K562 (cell line): ENCODE measurements around the gene ZSCAN26. TPM values are rescaled to one million over a fixed set of nuclear protein-coding genes. Genes with fewer than 3 reads are reported as not detected.

Experiments
- ATAC-seq: fragments of 200-7000 bp; cut with Tn5 transposase; 3 replicates; pipeline ENCODE4 v1.9.1; 2020; ENCODE audit warnings: moderate library complexity
- BruUV-seq: library from RNA; stranded (reverse); fragments of 400-500 nt; replicated peaks from 2 replicates; lab custom pipeline; 2021; lab: Mats Ljungman, UMichigan
- CTCF ChIA-PET: fragments of 300-600 bp; formaldehyde crosslinking; extraction: SDS; loops from one replicate; lab custom pipeline; 2021; ENCODE audit warnings: low intra/inter-chr PET ratio; lab: Yijun Ruan, JAX
- POLR2A ChIA-PET: fragments of 300-600, 350-650 bp; sonication (Branson Sonifier 250); formaldehyde crosslinking; extraction: SDS; loops from one replicate; lab custom pipeline; 2021; ENCODE audit warnings: antibody characterized with exemption, inconsistent platforms; lab: Yijun Ruan, JAX
- DNase-seq, 4 experiments: peaks; one replicate each; pipeline versions ENCODE4 v3.0.0 to v3.0.0-alpha.2; 2011 to 2018; ENCODE audit warnings: low spot score in 3 of 4, mixed read lengths in 3 of 4; ENCODE audit errors: extremely low read depth in 1 of 4
- FAIRE-seq: peaks from 2 replicates; lab custom pipeline; 2011; peaks lifted over from hg19 to GRCh38; lab: Jason Lieb, UNC
- H2AFZ ChIP-seq: 2 replicates; pipeline ENCODE4 v1.6.0; 2011; ENCODE audit warnings: low read depth, low read length, control low read depth, inconsistent platforms
- H3K27ac ChIP-seq: fragments of 200-600 bp; 3 replicates; pipeline ENCODE4 v1.8.0; 2011; ENCODE audit warnings: low read depth, mild to moderate bottlenecking, control low read depth, inconsistent platforms, low read length, moderate library complexity, mixed read lengths; ENCODE audit errors: extremely low read depth
- H3K27me3 ChIP-seq, 2 experiments: fragments of 300-600 bp in 1 of 2; 2 replicates in 1 of 2; 3 replicates in 1 of 2; pipeline versions ENCODE4 v1.6.0 to v1.8.0; 2011; ENCODE audit warnings: inconsistent platforms in 2 of 2, low read length in 2 of 2, mild to moderate bottlenecking in 1 of 2, mixed read lengths in 1 of 2, moderate library complexity in 1 of 2; ENCODE audit not compliant: control insufficient read depth in 2 of 2, insufficient read depth in 2 of 2
- H3K36me3 ChIP-seq: fragments of 300-600 bp; 3 replicates; pipeline ENCODE4 v1.8.0; 2011; ENCODE audit warnings: mild to moderate bottlenecking, low read length, inconsistent platforms; ENCODE audit not compliant: control insufficient read depth, insufficient read depth
- H3K4me1 ChIP-seq, 2 experiments: fragments of 200-600 bp in 1 of 2; replicated peaks in 1 of 2; 2 replicates in 1 of 2; 3 replicates in 1 of 2; pipeline versions ENCODE4 v1.5.1 to v1.8.0; 2011; ENCODE audit warnings: inconsistent platforms in 2 of 2, low read length in 2 of 2, mild to moderate bottlenecking in 1 of 2, mixed read lengths in 1 of 2, moderate library complexity in 1 of 2; ENCODE audit not compliant: control insufficient read depth in 2 of 2, insufficient read depth in 2 of 2
- H3K4me2 ChIP-seq: 2 replicates; pipeline ENCODE4 v1.6.1; 2011; ENCODE audit warnings: low read length, control low read depth, inconsistent platforms, mixed read lengths; ENCODE audit not compliant: insufficient read depth
- H3K4me3 ChIP-seq: fragments of 200-600 bp; sonication (generic), shearing (Covaris generic); 2 replicates; pipeline ENCODE4 v1.5.1; 2016; ENCODE audit warnings: control low read depth, inconsistent platforms
- H3K79me2 ChIP-seq: fragments of 200-600 bp; 3 replicates; pipeline ENCODE4 v1.8.0; 2011; ENCODE audit warnings: low read length, inconsistent platforms; ENCODE audit not compliant: control insufficient read depth, insufficient read depth
- H3K9ac ChIP-seq, 2 experiments: 2 replicates each; pipeline versions ENCODE4 v1.6.0 to v1.6.1; 2011; ENCODE audit warnings: low read depth in 2 of 2, low read length in 2 of 2, control low read depth in 1 of 2, inconsistent platforms in 1 of 2, mild to moderate bottlenecking in 1 of 2, mixed read lengths in 1 of 2; ENCODE audit not compliant: insufficient read depth in 1 of 2
- H3K9me1 ChIP-seq: one replicate; pipeline ENCODE4 v1.6.0; 2011; ENCODE audit warnings: inconsistent platforms, mild to moderate bottlenecking, low read length, moderate library complexity; ENCODE audit not compliant: control insufficient read depth, insufficient read depth
- H3K9me3 ChIP-seq: replicated peaks from 2 replicates; pipeline ENCODE4 v1.5.1; 2011; ENCODE audit warnings: low read depth, low read length, inconsistent platforms; ENCODE audit not compliant: control insufficient read depth, insufficient read depth
- H4K20me1 ChIP-seq: replicated peaks from 2 replicates; pipeline ENCODE4 v1.6.1; 2011; ENCODE audit warnings: low read length, inconsistent platforms, mixed read lengths; ENCODE audit not compliant: control insufficient read depth, insufficient read depth
- CHD1 ChIP-seq: fragments of 200-600 bp; sonication (generic); IDR thresholded peaks from one replicate; pipeline ENCODE4 v1.6.1; 2012; ENCODE audit warnings: mild to moderate bottlenecking, moderate library complexity, low read length, inconsistent platforms
- CHD2 ChIP-seq: IDR thresholded peaks from 2 replicates; pipeline ENCODE4 v1.6.1; 2011; ENCODE audit warnings: low read depth, low read length
- HMGN3 ChIP-seq: IDR thresholded peaks from 2 replicates; pipeline ENCODE4 v1.6.1; 2011; ENCODE audit warnings: borderline replicate concordance, low read depth, mild to moderate bottlenecking, mixed read lengths, low read length; ENCODE audit not compliant: insufficient read length; ENCODE audit errors: extremely low read depth
- IRF2 ChIP-seq: sonication (generic); formaldehyde crosslinking; IDR thresholded peaks from 2 replicates; pipeline ENCODE4 v1.8.1; 2022; ENCODE audit warnings: mild to moderate bottlenecking, missing genetic modification reagents
- KLF6 ChIP-seq: fragments of 250-450 bp; sonication (Bioruptor Pico); IDR thresholded peaks from 2 replicates; pipeline ENCODE4 v1.4.0; 2020; ENCODE audit warnings: mild to moderate bottlenecking, moderate library complexity, borderline replicate concordance
- NFATC3 ChIP-seq: fragments of 450-650 bp; IDR thresholded peaks from 2 replicates; pipeline ENCODE4 v1.6.1; 2017; ENCODE audit warnings: mild to moderate bottlenecking
- NONO ChIP-seq, 2 experiments: fragments of 200-400 bp in 1 of 2; fragments of 450-650 bp in 1 of 2; formaldehyde crosslinking in 1 of 2; IDR thresholded peaks; 2 replicates each; pipeline ENCODE4 v1.6.1; 2017; ENCODE audit warnings: low read depth in 2 of 2, mild to moderate bottlenecking in 2 of 2, moderate library complexity in 2 of 2, low read length in 1 of 2
- NR1H2 ChIP-seq: sonication (generic); formaldehyde crosslinking; IDR thresholded peaks from 2 replicates; pipeline ENCODE4 v1.4.0; 2020; ENCODE audit warnings: mild to moderate bottlenecking, missing genetic modification reagents
- POLR2G ChIP-seq: fragments of 200-400 bp; formaldehyde crosslinking; IDR thresholded peaks from 2 replicates; pipeline ENCODE4 v1.6.1; 2017; ENCODE audit warnings: low read depth, mild to moderate bottlenecking, antibody characterized with exemption, low read length, moderate library complexity
- RNF219 ChIP-seq: fragments of 250-450 bp; sonication (Bioruptor Pico); IDR thresholded peaks from 2 replicates; pipeline ENCODE4 v1.5.0; 2022; ENCODE audit warnings: mild to moderate bottlenecking
- SIN3A ChIP-seq, 2 experiments: fragments of 150-350 bp in 1 of 2; IDR thresholded peaks; 2 replicates each; pipeline ENCODE4 v1.6.1; 2011 to 2016; ENCODE audit warnings: borderline replicate concordance in 2 of 2, low read depth in 2 of 2, low read length in 2 of 2, mild to moderate bottlenecking in 2 of 2, moderate library complexity in 2 of 2; ENCODE audit not compliant: control insufficient read depth in 1 of 2
- SPI1 ChIP-seq: IDR thresholded peaks from 2 replicates; pipeline ENCODE4 v1.6.1; 2011; ENCODE audit warnings: low read depth, low read length, control low read depth, borderline replicate concordance
- STAT5B ChIP-seq: fragments of 250-450 bp; sonication (Bioruptor Pico); IDR thresholded peaks from 2 replicates; pipeline ENCODE4 v1.8.0; 2021; ENCODE audit warnings: mild to moderate bottlenecking, inconsistent platforms
- STAT6 ChIP-seq: sonication (generic); formaldehyde crosslinking; IDR thresholded peaks from 2 replicates; pipeline ENCODE4 v1.8.1; 2023; ENCODE audit warnings: mild to moderate bottlenecking, missing genetic modification reagents
- U2AF2 ChIP-seq: fragments of 200-400 bp; formaldehyde crosslinking; optimal IDR thresholded peaks from 2 replicates; pipeline ENCODE3; 2017; ENCODE audit warnings: low read depth, mild to moderate bottlenecking, low read length
- ZBED1 ChIP-seq: IDR thresholded peaks from 2 replicates; pipeline ENCODE4 v1.6.1; 2014
- ZFP1 ChIP-seq: fragments of 450-650 bp; formaldehyde crosslinking; IDR thresholded peaks from 2 replicates; pipeline ENCODE4 v1.4.0; 2020; ENCODE audit warnings: mild to moderate bottlenecking, mixed read lengths
- ZNF644 ChIP-seq: fragments of 200-800 bp; sonication (Bioruptor generic); IDR thresholded peaks from 2 replicates; pipeline ENCODE4 v1.6.1; 2016; ENCODE audit warnings: low read depth, missing genetic modification characterization, missing compliant biosample characterization
- ZNF695 ChIP-seq: fragments of 450-650 bp; formaldehyde crosslinking; IDR thresholded peaks from 2 replicates; pipeline ENCODE4 v1.4.0; 2020; ENCODE audit warnings: mild to moderate bottlenecking, moderate library complexity
- ZNF77 ChIP-seq: fragments of 250-450 bp; sonication (Bioruptor Pico); IDR thresholded peaks from 2 replicates; pipeline ENCODE4 v1.5.0; 2020
- WGBS: fragments of 100-300 bp; shearing (Covaris generic); methylation state at CpG from one replicate; pipeline ENCODE4 v1.1.6; 2016; ENCODE audit warnings: low coverage, mixed read lengths; ENCODE audit not compliant: insufficient coverage; ENCODE audit errors: missing lambda C conversion rate; 5-methylcytosine and 5-hydroxymethylcytosine counted together
- in situ Hi-C: fragments of 300-500 bp; cut with MboI; formaldehyde crosslinking; loops from 4 replicates; pipeline ENCODE4 v1.15.0; 2018; ENCODE audit warnings: inconsistent platforms, mixed read lengths
- intact Hi-C: fragments of 100-400 bp; cut with micrococcal nuclease; formaldehyde crosslinking; loops from 2 replicates; pipeline ENCODE4 v1.14.2; 2022
- polyA plus RNA-seq, 8 experiments: library from polyadenylated mRNA; depleted of rRNA in 4 of 8; stranded (reverse) in 5 of 8; unstranded in 3 of 8; fragments of >200 nt; fragmentation: Nextera tagmentation in 2 of 8; fragmentation: Illumina TruSeq in 1 of 8; extraction: Ambion mirVana in 2 of 8; extraction: Trizol in 1 of 8; gene quantifications; 2 replicates each; pipeline versions ENCODE4 v1.2.1 to v1.2.3, GENCODE V29; 2011 to 2014; ENCODE audit warnings: inconsistent platforms in 1 of 8, missing spikeins in 1 of 8
- total RNA-seq, 7 experiments: library from RNA; depleted of rRNA in 6 of 7; stranded (reverse); fragments of >200 nt in 6 of 7; fragmentation: Illumina TruSeq in 2 of 7; extraction: Trizol in 2 of 7; gene quantifications; 2 replicates each; pipeline versions ENCODE4 v1.2.1 to v1.2.3, GENCODE V29; 2011 to 2021; ENCODE audit warnings: low replicate concordance in 1 of 7

The ZSCAN26 gene
- total and polyA plus RNA-seq, 9 of the 15 experiments (the other 6 are each of a cell fraction or from before 2014, with no cell fraction given): 5.9 to 14.2 (median 10.5) TPM

DNA sequence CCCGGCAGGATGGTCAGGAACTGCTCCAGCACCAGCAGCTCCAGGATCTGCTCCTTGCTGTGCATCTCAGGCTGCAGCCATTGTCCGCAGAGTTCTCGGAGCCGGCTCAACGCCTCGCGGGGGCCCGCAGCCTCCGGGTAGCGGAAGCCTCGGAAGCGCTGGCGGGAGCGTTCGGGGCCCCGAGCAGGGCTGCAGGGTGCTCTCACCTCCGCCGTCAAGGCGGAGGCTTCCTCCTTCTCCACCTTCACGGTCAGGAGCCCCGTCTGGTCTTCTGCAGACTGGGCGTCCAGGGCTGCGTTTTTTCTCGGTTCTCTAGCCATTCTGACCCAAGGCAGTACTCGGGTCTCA, 15.3 kb upstream of the ZSCAN26 start:
- in situ Hi-C loops: no loop called here
- Histone ChIP-seq H3K36me3 (peaks cover 19% of the 10 kb centered on the region; the same call in 2 of the 3 replicates), H3K9me3 (0 out of 2 replicates have a peak, but pooled peaks cover 2% of the 10 kb centered on the region), H3K4me2 (peak overlapping the region; percentile 99), H3K4me1 (peaks cover 10 to 24% of the 10 kb centered on the region in 2 experiments), H2AFZ (peak overlapping the region; percentile 97), H3K79me2 (peaks cover 19% of the 10 kb centered on the region), H3K9ac (peak overlapping the region; percentile 77 to 96), H3K4me3 (peak overlapping the region; percentile 73), H3K27ac (peak overlapping the region; percentile 49), H4K20me1 (no peaks in the 10 kb centered on the region), H3K27me3 (no peaks in the 10 kb centered on the region), H3K9me1 (no peaks in the 10 kb centered on the region)
- peak; percentile 33 to 42 (median 40) for DNase-seq
- WGBS: 2% methylated on average over 21 of the region's 25 CpGs
- intact Hi-C loops: loop anchor here (1.0 kb wide), 3 partner anchors 26 to 115 kb away; partner anchors contain the start of genes ZKSCAN8 and ZSCAN9
- POLR2A ChIA-PET: interaction anchor here (0.6 to 8.3 kb wide), 9 partner anchors 16 to 187 kb away, joined by 3 to 73 read pairs (median 5); partner anchors contain the start of genes PGBD1, ZKSCAN8, ZSCAN26 and ZSCAN31
- no peak for FAIRE-seq
- ATAC-seq: peak; percentile 71
- CTCF ChIA-PET: interaction anchor here (0.8 kb wide), 1 partner anchor 100 kb away, joined by 3 read pairs; no protein-coding TSS in a partner anchor
- TSS peak; percentile 76 for BruUV-seq
- TF ChIP-seq ZFP1 (CRISPR knock-in tag) (no peak), RNF219 (CRISPR knock-in tag) (no peak), CHD1 (no peak), HMGN3 (peak; percentile 46), NONO (IDR thresholded peaks at IDR 0.05; ENCODE audit: low read depth in 2 of 2, low read length in 1 of 2) (no peak), STAT6 (CRISPR knock-in tag) (no peak), SPI1 (no peak), NFATC3 (no peak), NR1H2 (CRISPR knock-in tag) (no peak), U2AF2 (no peak), SIN3A (IDR thresholded peaks at IDR 0.05; ENCODE audit: borderline replicate concordance in 2 of 2, control insufficient read depth in 1 of 2, low read depth in 2 of 2, low read length in 2 of 2) (no peak), KLF6 (CRISPR knock-in tag) (no peak), ZBED1 (no peak), ZNF644 (no peak), ZNF695 (no peak), CHD2 (peak; percentile 41; the same call in 1 of the 2 replicates), ZNF77 (CRISPR knock-in tag) (no peak), IRF2 (CRISPR knock-in tag) (no peak), STAT5B (CRISPR knock-in tag) (no peak), POLR2G (peak; percentile 71)
